Renal cortical epithelial cell (primary cell): ENCODE measurements around the gene CHAF1B. TPM values are rescaled to one million over a fixed set of nuclear protein-coding genes. Genes with fewer than 3 reads are reported as not detected.

Source experiments
- DNase-seq: peaks from one replicate; pipeline ENCODE4 v3.0.0-alpha.2; 2011; ENCODE audit warnings: low read depth
- total RNA-seq: library from RNA; depleted of rRNA; stranded (reverse); fragments of >200 nt; gene quantifications from 2 replicates; pipeline ENCODE4 v1.2.3, GENCODE V29; 2014

The CHAF1B gene
- total RNA-seq, 1 donor from 2014 or later: 0.70 TPM

DNA sequence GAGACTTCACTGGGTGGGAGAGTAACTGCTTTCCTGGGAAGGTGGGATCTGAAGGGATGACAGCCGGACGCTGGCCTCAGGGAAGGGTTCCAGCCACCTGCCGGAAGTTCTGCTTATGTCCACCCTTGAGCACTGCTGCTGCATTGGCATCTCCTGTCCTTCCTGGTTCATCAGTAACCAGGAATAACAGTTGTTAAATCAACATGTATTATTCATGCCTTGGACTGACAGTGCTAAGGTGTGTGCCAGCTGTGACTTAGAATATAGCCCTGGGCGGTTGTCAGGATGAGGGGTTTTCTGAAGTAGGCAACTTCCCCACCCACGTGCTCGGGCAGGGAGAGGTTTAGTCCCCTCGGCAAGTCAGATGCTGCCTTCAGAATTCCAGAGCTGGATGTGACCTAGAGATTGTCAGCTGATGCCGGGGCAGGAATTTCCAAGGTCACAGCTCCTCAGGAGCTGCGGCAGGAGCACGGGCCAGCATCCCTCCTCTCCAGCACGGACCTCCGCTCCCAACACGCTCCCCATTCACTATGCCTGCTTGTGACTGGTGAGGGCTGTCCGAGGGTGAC is 76.8 kb downstream of the CHAF1B start:
- DNase-seq: peak; percentile 94

DNA sequence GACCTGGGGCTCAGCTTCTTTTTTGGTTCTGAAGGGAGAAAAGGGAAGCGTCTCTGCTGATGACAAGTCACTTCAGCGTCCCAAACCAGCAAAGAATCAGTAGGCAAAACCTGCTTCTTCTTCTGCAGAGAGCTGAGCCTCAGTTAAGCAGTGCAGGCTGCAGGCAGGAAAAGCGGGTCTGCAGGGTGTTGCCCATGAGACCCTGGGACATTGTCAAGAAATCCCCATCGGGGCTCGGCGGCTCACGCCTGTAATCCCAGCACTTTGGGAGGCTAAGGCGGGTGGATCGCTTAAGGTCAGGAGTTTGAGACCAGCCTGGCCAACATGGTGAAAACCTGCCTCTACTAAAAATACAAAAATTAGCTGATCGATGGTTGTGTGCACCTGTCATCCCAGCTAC is 78.0 kb downstream of the CHAF1B start:
- no peak for DNase-seq

GRCh38 chr21:36463991-36464390 is 78.8 kb downstream of the CHAF1B start:
- DNase-seq: no peak

DNA sequence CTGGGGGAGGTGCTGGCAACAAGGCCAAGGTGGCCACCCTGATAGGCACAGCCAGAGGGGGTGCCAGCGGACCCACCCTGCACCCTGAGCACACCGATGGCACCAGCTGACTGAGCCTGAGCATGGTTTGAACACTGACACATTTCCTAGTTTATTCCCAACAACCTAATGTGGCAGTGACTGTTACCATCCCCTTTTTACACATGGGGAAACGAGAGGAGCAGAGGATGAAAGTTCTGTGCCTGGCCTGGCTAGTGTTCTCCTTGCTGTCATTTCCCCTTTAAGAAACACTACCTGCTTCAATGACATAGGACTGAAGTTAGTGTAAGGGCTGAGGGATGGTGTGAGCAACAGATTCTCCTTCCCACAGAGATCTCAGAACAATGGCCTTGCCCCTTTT is 79.4 kb downstream of the CHAF1B start:
- DNase-seq: no peak

- no peak for DNase-seq
Measured at GRCh38 chr21:36465478-36465877, 80.3 kb downstream of the CHAF1B start.

- DNase-seq: no peak
Measured at GRCh38 chr21:36466061-36466511, 80.9 kb downstream of the CHAF1B start.

Other genes with a start within 250 kb of the CHAF1B start
- gene DOP1B, start 228.6 kb upstream of the CHAF1B start, total RNA-seq: 21.0 and 25.4 TPM in 2 replicates
- 43.4 and 46.7 TPM in 2 replicates for gene MORC3, start 65.2 kb upstream of the CHAF1B start, total RNA-seq
- 1.6 and 4.0 TPM in 2 replicates for gene CLDN14, start 94.7 kb downstream of the CHAF1B start, total RNA-seq